ENCODE data around the gene ZFAND3. TPM values are rescaled to one million over a fixed set of nuclear protein-coding genes. Genes with fewer than 3 reads are reported as not detected.

Gene ZFAND3
- polyA plus RNA-seq, 2 of the 4 experiments (the other 2 are of a cell fraction): 12.0 to 50.0 TPM

GRCh38 chr6:38057994-38058393 is 238.5 kb downstream of the ZFAND3 start:
- no peak for FAIRE-seq
- no peak for DNase-seq (ENCODE audit: low read depth in 1 of 2, low spot score in 1 of 2)
- CTCF ChIA-PET: interaction anchor here (1.6 kb wide), 1 partner anchor 141 kb away, joined by 3 read pairs; no protein-coding TSS in a partner anchor
- no peak overlapping the region for H3K27ac ChIP-seq
- POLR2A ChIA-PET: no interaction called here
- no peak for ATAC-seq
- H3K4me3 ChIP-seq: no peak overlapping the region
- no peak overlapping the region for H3K4me2 ChIP-seq
- no peaks in the 10 kb centered on the region for H3K9me3 ChIP-seq
- no peak for TF ChIP-seq HMGXB4 (CRISPR knock-in tag; IDR thresholded peaks at IDR 0.05; ENCODE audit: borderline replicate concordance)
- no peak for TF ChIP-seq EP300 (IDR thresholded peaks at IDR 0.05)
- no peak for TF ChIP-seq ATOH8 (CRISPR knock-in tag; IDR thresholded peaks at IDR 0.05; ENCODE audit: low read depth)
- TF ChIP-seq KDM5A (IDR thresholded peaks at IDR 0.05): no peak
- TF ChIP-seq SREBF2 (IDR thresholded peaks at IDR 0.05): no peak
- no peak for TF ChIP-seq CHD2 (IDR thresholded peaks at IDR 0.05; ENCODE audit: low read length, partially characterized antibody)
- no peak for TF ChIP-seq ZFP36 (IDR thresholded peaks at IDR 0.05; ENCODE audit: borderline replicate concordance, partially characterized antibody)
- TF ChIP-seq CEBPB (IDR thresholded peaks at IDR 0.05): no peak
- TF ChIP-seq PBX3 (IDR thresholded peaks at IDR 0.05): no peak
- TF ChIP-seq HEYL (CRISPR knock-in tag; IDR thresholded peaks at IDR 0.05): no peak
- no peak for TF ChIP-seq PHF8 (IDR thresholded peaks at IDR 0.05; ENCODE audit: borderline replicate concordance, low read depth)
- TF ChIP-seq HOXB5 (CRISPR knock-in tag; IDR thresholded peaks at IDR 0.05): no peak
- TF ChIP-seq GATA3 (IDR thresholded peaks at IDR 0.05; ENCODE audit: borderline replicate concordance): no peak
- TF ChIP-seq ESRRA (IDR thresholded peaks at IDR 0.05; ENCODE audit: borderline replicate concordance, low read length): no peak
- no peak for TF ChIP-seq KDM1A (IDR thresholded peaks at IDR 0.05; ENCODE audit: low read depth)
- TF ChIP-seq POLR2A (IDR thresholded peaks at IDR 0.05; ENCODE audit: low read length): no peak
- no peak for TF ChIP-seq FOSB (CRISPR knock-in tag; IDR thresholded peaks at IDR 0.05)
- TF ChIP-seq JUN (IDR thresholded peaks at IDR 0.05): no peak
- no peak for TF ChIP-seq NPAS2 (CRISPR knock-in tag; IDR thresholded peaks at IDR 0.05; ENCODE audit: borderline replicate concordance)
- no peaks in the 10 kb centered on the region for H3K4me1 ChIP-seq

- Histone ChIP-seq H3K4me2 (no peak overlapping the region), H3K4me1 (no peaks in the 10 kb centered on the region), H3K9me3 (no peaks in the 10 kb centered on the region), H3K4me3 (no peak overlapping the region), H3K27ac (no peak overlapping the region)
- ChIA-PET CTCF (no interaction called here), POLR2A (interaction anchor here (0.7 kb wide), 1 partner anchor 289 kb away, joined by 6 read pairs; no protein-coding TSS in a partner anchor)
- no peak for DNase-seq (ENCODE audit: low read depth in 1 of 2, low spot score in 1 of 2)
- TF ChIP-seq RNF2 (IDR thresholded peaks at IDR 0.05; ENCODE audit: borderline replicate concordance, low read depth) (no peak), ZNF302 (CRISPR knock-in tag; IDR thresholded peaks at IDR 0.05) (no peak), HOXB5 (CRISPR knock-in tag; IDR thresholded peaks at IDR 0.05) (no peak), MAX (IDR thresholded peaks at IDR 0.05) (no peak), ZFP36 (IDR thresholded peaks at IDR 0.05; ENCODE audit: borderline replicate concordance, partially characterized antibody) (no peak), FOSL2 (IDR thresholded peaks at IDR 0.05) (no peak), FOSL2 (CRISPR knock-in tag; IDR thresholded peaks at IDR 0.05) (no peak), CTCF (IDR thresholded peaks at IDR 0.05) (no peak), MAZ (IDR thresholded peaks at IDR 0.05; ENCODE audit: borderline replicate concordance, low read depth, low read length) (no peak), TFCP2L1 (CRISPR knock-in tag; IDR thresholded peaks at IDR 0.05) (no peak), SMC3 (IDR thresholded peaks at IDR 0.05) (no peak), USF2 (IDR thresholded peaks at IDR 0.05) (no peak), NFE2L2 (conservative IDR thresholded peaks at IDR 0.05; ENCODE audit: low read length) (no peak), CBX8 (IDR thresholded peaks at IDR 0.05) (no peak), ZSCAN20 (CRISPR knock-in tag; IDR thresholded peaks at IDR 0.05) (no peak), E2F6 (IDR thresholded peaks at IDR 0.05; ENCODE audit: borderline replicate concordance, low read depth) (no peak), GATA3 (IDR thresholded peaks at IDR 0.05; ENCODE audit: borderline replicate concordance) (no peak), POLR2AphosphoS2 (conservative IDR thresholded peaks at IDR 0.05; ENCODE audit: low read length) (no peak), CEBPB (IDR thresholded peaks at IDR 0.05) (no peak), PHF8 (IDR thresholded peaks at IDR 0.05; ENCODE audit: borderline replicate concordance, low read depth) (no peak), JUN (IDR thresholded peaks at IDR 0.05) (no peak)
- ATAC-seq: no peak
- no peak for FAIRE-seq
- 97% methylated on average over 3 of the region's 3 CpGs for WGBS (ENCODE audit: missing lambda C conversion rate)
These were observed 242.5 kb downstream of the ZFAND3 start for GRCh38 chr6:38062066-38062465.

Measured in A549 (cell line).